CD14-positive monocyte (primary cell): ENCODE results near the gene LAMA1. TPM values are rescaled to one million over a fixed set of nuclear protein-coding genes. Genes with fewer than 3 reads are reported as not detected.

Source experiments
- DNase-seq, 3 donors: peaks; one replicate each; pipeline ENCODE4 v3.0.0-alpha.2; 2011 to 2022
- H2AFZ ChIP-seq: 2 replicates; pipeline ENCODE4 v1.6.0; 2012; ENCODE audit warnings: mild to moderate bottlenecking, low read depth, low read length, inconsistent platforms; ENCODE audit not compliant: insufficient read depth, poor library complexity, severe bottlenecking
- H3K27ac ChIP-seq, 2 donors: 1 replicate in 1 of 2; 2 replicates in 1 of 2; pipeline ENCODE4 v1.5.1; 2012 to 2013; ENCODE audit warnings: low read length in 2 of 2, control low read depth in 1 of 2, inconsistent platforms in 1 of 2, low read depth in 1 of 2, mild to moderate bottlenecking in 1 of 2
- H3K27me3 ChIP-seq, 2 donors: one replicate each; pipeline versions ENCODE4 v1.6.0 to v1.6.1; 2011 to 2013; ENCODE audit warnings: low read length in 2 of 2; ENCODE audit not compliant: control insufficient read depth in 2 of 2, insufficient read depth in 2 of 2
- H3K36me3 ChIP-seq, 2 donors: replicated peaks in 1 of 2; 1 replicate in 1 of 2; 2 replicates in 1 of 2; pipeline versions ENCODE4 v1.5.1 to v1.6.1; 2012 to 2013; ENCODE audit warnings: low read length in 2 of 2, control low read depth in 1 of 2, inconsistent platforms in 1 of 2, mild to moderate bottlenecking in 1 of 2; ENCODE audit not compliant: insufficient read depth in 2 of 2, control insufficient read depth in 1 of 2
- H3K4me1 ChIP-seq, 2 donors: 1 replicate in 1 of 2; 2 replicates in 1 of 2; pipeline versions ENCODE4 v1.5.1 to v1.6.1; 2012 to 2013; ENCODE audit warnings: low read length in 2 of 2, control low read depth in 1 of 2, inconsistent platforms in 1 of 2, mild to moderate bottlenecking in 1 of 2, moderate library complexity in 1 of 2; ENCODE audit not compliant: insufficient read depth in 2 of 2, control insufficient read depth in 1 of 2
- H3K4me2 ChIP-seq: replicated peaks from 2 replicates; pipeline ENCODE3; 2012; ENCODE audit warnings: low read length, moderate library complexity, mild to moderate bottlenecking; ENCODE audit not compliant: poor library complexity, severe bottlenecking; ENCODE audit errors: extremely low read depth
- H3K4me3 ChIP-seq, 3 experiments: fragments of 200-600 bp in 1 of 3; sonication (generic) in 1 of 3; replicated peaks in 1 of 3; 1 replicate in 2 of 3; 2 replicates in 1 of 3; pipeline ENCODE4 v1.5.1; 2011 to 2013; ENCODE audit warnings: low read length in 3 of 3, mild to moderate bottlenecking in 3 of 3, control low read depth in 2 of 3, low read depth in 2 of 3, inconsistent platforms in 1 of 3, moderate library complexity in 1 of 3
- H3K79me2 ChIP-seq: 2 replicates; pipeline ENCODE4 v1.6.0; 2012; ENCODE audit warnings: mild to moderate bottlenecking, control low read depth, inconsistent platforms, low read length, moderate library complexity; ENCODE audit not compliant: insufficient read depth
- H3K9ac ChIP-seq: 2 replicates; pipeline ENCODE4 v1.6.0; 2017; ENCODE audit warnings: low read length, mild to moderate bottlenecking; ENCODE audit not compliant: insufficient read depth, poor library complexity, severe bottlenecking
- H3K9me3 ChIP-seq, 2 donors: replicated peaks in 1 of 2; 1 replicate in 1 of 2; 2 replicates in 1 of 2; pipeline versions ENCODE4 v1.5.1 to v1.6.1; 2012 to 2013; ENCODE audit warnings: low read length in 2 of 2, control low read depth in 1 of 2; ENCODE audit not compliant: control insufficient read depth in 1 of 2, insufficient read depth in 1 of 2
- H4K20me1 ChIP-seq: 2 replicates; pipeline ENCODE4 v1.6.0; 2012; ENCODE audit warnings: mild to moderate bottlenecking, low read length, control low read depth, moderate library complexity; ENCODE audit not compliant: insufficient read depth
- H3K27ac Mint-ChIP-seq, 7 donors: one replicate each; pipeline ENCODE4 v1.8.0; 2020; ENCODE audit warnings: mild to moderate bottlenecking in 7 of 7, mixed read lengths in 7 of 7, moderate library complexity in 6 of 7, inconsistent platforms in 2 of 7
- H3K27me3 Mint-ChIP-seq, 3 donors: one replicate each; pipeline ENCODE4 v1.8.0; 2021 to 2022; ENCODE audit warnings: low read depth in 3 of 3, mild to moderate bottlenecking in 3 of 3, mixed read lengths in 3 of 3, moderate library complexity in 3 of 3, inconsistent platforms in 1 of 3
- H3K36me3 Mint-ChIP-seq, 2 donors: one replicate each; pipeline ENCODE4 v1.8.0; 2020; ENCODE audit warnings: mixed read lengths in 2 of 2, inconsistent platforms in 1 of 2, mild to moderate bottlenecking in 1 of 2
- H3K4me1 Mint-ChIP-seq: one replicate; pipeline ENCODE4 v1.8.0; 2020; ENCODE audit warnings: mild to moderate bottlenecking, mixed read lengths
- H3K4me3 Mint-ChIP-seq, 2 donors: one replicate each; pipeline ENCODE4 v1.8.0; 2020; ENCODE audit warnings: mild to moderate bottlenecking in 2 of 2, mixed read lengths in 2 of 2, moderate library complexity in 1 of 2
- H3K9me3 Mint-ChIP-seq, 7 donors: one replicate each; pipeline ENCODE4 v1.8.0; 2020 to 2022; ENCODE audit warnings: mixed read lengths in 7 of 7, mild to moderate bottlenecking in 6 of 7, moderate library complexity in 6 of 7, inconsistent platforms in 2 of 7
- WGBS: methylation state at CpG from one replicate; pipeline ENCODE4 v1.1.5; 2013; ENCODE audit warnings: missing lambda C conversion rate; ENCODE audit not compliant: insufficient coverage; 5-methylcytosine and 5-hydroxymethylcytosine counted together
- intact Hi-C, 2 donors: fragments of 100-400 bp; cut with micrococcal nuclease; formaldehyde crosslinking; loops; one replicate each; pipeline versions ENCODE4 v1.15.0 to v1.15.1; 2023
- polyA plus RNA-seq, 3 donors: library from polyadenylated mRNA; depleted of rRNA in 1 of 3; unstranded in 2 of 3; stranded (reverse) in 1 of 3; fragments of 300-500 nt in 2 of 3; fragments of >200 nt in 1 of 3; fragmentation: Illumina TruSeq in 2 of 3; gene quantifications; 1 replicate in 2 of 3; 2 replicates in 1 of 3; pipeline ENCODE4 v1.2.3, GENCODE V29; 2012 to 2021
- TF ChIP-seq, protein P1 (sequence below): fragments of 200-600 bp; IDR thresholded peaks from one replicate; pipeline ENCODE4 v1.8.0; 2022; ENCODE audit warnings: antibody characterized with exemption, mild to moderate bottlenecking

Gene LAMA1
- polyA plus RNA-seq, 3 donors = not detected

GRCh38 chr18:7157760-7158159, 40.2 kb upstream of the LAMA1 start:
- no peaks in the 10 kb centered on the region for H3K9me3 ChIP-seq
- H3K4me1 ChIP-seq = no peaks in the 10 kb centered on the region
- no peak overlapping the region for H3K4me3 ChIP-seq
- no peaks in the 10 kb centered on the region for H3K27me3 ChIP-seq
- H4K20me1 ChIP-seq = no peaks in the 10 kb centered on the region
- Mint-ChIP-seq H3K36me3 (no peaks in the 10 kb centered on the region), H3K4me1 (peaks cover 11% of the 10 kb centered on the region), H3K9me3 (peaks cover 0 to 1% (median 0%) of the 10 kb centered on the region in 7 donors), H3K27ac (no peak overlapping the region), H3K4me3 (no peak overlapping the region), H3K27me3 (peaks cover 4 to 6% (median 5%) of the 10 kb centered on the region in 3 donors)
- H3K36me3 ChIP-seq = no peaks in the 10 kb centered on the region
- H3K27ac ChIP-seq = no peak overlapping the region
- WGBS = no CpG with 5 or more reads among the region's 3 CpGs
- no peaks in the 10 kb centered on the region for H3K79me2 ChIP-seq
- DNase-seq = no peak
- no peak overlapping the region for H3K4me2 ChIP-seq
- no peak overlapping the region for H2AFZ ChIP-seq
- TF ChIP-seq, protein P1, sequence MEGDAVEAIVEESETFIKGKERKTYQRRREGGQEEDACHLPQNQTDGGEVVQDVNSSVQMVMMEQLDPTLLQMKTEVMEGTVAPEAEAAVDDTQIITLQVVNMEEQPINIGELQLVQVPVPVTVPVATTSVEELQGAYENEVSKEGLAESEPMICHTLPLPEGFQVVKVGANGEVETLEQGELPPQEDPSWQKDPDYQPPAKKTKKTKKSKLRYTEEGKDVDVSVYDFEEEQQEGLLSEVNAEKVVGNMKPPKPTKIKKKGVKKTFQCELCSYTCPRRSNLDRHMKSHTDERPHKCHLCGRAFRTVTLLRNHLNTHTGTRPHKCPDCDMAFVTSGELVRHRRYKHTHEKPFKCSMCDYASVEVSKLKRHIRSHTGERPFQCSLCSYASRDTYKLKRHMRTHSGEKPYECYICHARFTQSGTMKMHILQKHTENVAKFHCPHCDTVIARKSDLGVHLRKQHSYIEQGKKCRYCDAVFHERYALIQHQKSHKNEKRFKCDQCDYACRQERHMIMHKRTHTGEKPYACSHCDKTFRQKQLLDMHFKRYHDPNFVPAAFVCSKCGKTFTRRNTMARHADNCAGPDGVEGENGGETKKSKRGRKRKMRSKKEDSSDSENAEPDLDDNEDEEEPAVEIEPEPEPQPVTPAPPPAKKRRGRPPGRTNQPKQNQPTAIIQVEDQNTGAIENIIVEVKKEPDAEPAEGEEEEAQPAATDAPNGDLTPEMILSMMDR = no peak
- intact Hi-C loops = no loop called here
- no peak overlapping the region for H3K9ac ChIP-seq

GRCh38 chr18:7155887-7156286, 38.3 kb upstream of the LAMA1 start:
- no peak overlapping the region for H3K4me3 ChIP-seq

More at GRCh38 chr18:7155887-7156286, 38.3 kb upstream of the LAMA1 start:
- no peak overlapping the region for H2AFZ ChIP-seq
- Mint-ChIP-seq H3K4me1 (no peaks in the 10 kb centered on the region), H3K36me3 (no peaks in the 10 kb centered on the region), H3K9me3 (peaks cover 0 to 1% (median 0%) of the 10 kb centered on the region in 7 donors), H3K4me3 (no peak overlapping the region), H3K27ac (peak overlapping the region in 1 of 7 donors; percentile 43), H3K27me3 (peaks cover 2 to 8% (median 4%) of the 10 kb centered on the region in 3 donors)
- no peak overlapping the region for H3K9ac ChIP-seq
- no peak overlapping the region for H3K27ac ChIP-seq
- intact Hi-C loops = no loop called here
- H3K4me2 ChIP-seq = no peak overlapping the region
- no peaks in the 10 kb centered on the region for H3K79me2 ChIP-seq
- H3K4me1 ChIP-seq = no peaks in the 10 kb centered on the region
- H3K36me3 ChIP-seq = no peaks in the 10 kb centered on the region
- WGBS = 100% methylated on average over 1 of the region's 8 CpGs
- H3K9me3 ChIP-seq = no peaks in the 10 kb centered on the region
- H3K27me3 ChIP-seq = no peaks in the 10 kb centered on the region
- H4K20me1 ChIP-seq = no peaks in the 10 kb centered on the region
- DNase-seq = no peak
- TF ChIP-seq, protein P1 = no peak
